Esophagus squamous epithelium (tissue), 4 donors: Measurements from ENCODE around the gene DOCK1.

ENCODE experiments used
- POLR2A ChIP-seq, 4 donors: fragments of 450-650 bp; IDR thresholded peaks; one replicate each; pipeline ENCODE4 v1.6.1; 2017; ENCODE audit warnings: antibody characterized with exemption in 4 of 4, mild to moderate bottlenecking in 4 of 4, moderate library complexity in 3 of 4
- TF ChIP-seq, protein P1 (sequence below), 6 experiments: fragments of 450-650 bp in 4 of 6; fragments of 200-600 bp in 2 of 6; sonication (generic) in 2 of 6; IDR thresholded peaks; one replicate each; pipeline ENCODE4 v1.5.1; 2016 to 2019; ENCODE audit warnings: antibody characterized with exemption in 6 of 6, mild to moderate bottlenecking in 4 of 6, moderate library complexity in 4 of 6

DNA sequence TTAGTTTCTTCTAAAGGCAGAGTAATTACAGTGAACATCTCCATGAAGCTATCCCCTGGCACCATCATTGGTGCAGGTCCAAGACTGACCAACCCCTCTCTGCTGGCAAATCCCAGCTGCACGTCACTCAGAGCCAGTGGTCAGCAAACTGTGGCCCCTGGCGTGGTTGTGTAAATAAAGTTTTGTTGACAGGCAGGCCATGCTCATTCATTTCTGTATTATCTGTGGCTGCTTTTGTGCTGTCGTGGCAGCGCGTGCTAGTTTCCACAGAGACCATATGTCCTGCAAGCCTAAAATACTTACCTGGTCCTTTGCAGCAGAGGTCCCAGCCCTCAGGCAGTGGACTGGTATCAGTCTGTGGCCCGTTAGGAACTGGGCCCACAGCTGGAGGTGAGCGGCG is 526.3 kb downstream of the DOCK1 start:
- TF ChIP-seq, protein P1, sequence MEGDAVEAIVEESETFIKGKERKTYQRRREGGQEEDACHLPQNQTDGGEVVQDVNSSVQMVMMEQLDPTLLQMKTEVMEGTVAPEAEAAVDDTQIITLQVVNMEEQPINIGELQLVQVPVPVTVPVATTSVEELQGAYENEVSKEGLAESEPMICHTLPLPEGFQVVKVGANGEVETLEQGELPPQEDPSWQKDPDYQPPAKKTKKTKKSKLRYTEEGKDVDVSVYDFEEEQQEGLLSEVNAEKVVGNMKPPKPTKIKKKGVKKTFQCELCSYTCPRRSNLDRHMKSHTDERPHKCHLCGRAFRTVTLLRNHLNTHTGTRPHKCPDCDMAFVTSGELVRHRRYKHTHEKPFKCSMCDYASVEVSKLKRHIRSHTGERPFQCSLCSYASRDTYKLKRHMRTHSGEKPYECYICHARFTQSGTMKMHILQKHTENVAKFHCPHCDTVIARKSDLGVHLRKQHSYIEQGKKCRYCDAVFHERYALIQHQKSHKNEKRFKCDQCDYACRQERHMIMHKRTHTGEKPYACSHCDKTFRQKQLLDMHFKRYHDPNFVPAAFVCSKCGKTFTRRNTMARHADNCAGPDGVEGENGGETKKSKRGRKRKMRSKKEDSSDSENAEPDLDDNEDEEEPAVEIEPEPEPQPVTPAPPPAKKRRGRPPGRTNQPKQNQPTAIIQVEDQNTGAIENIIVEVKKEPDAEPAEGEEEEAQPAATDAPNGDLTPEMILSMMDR (IDR thresholded peaks at IDR 0.05) = no peak
- no peak for TF ChIP-seq POLR2A (IDR thresholded peaks at IDR 0.05)
